ENCODE results near the gene MBIP.
"Not testable (repeated sequence)": the region's sequence is repeated elsewhere in the genome, so short reads cannot be mapped to it uniquely, and the experiment has no call there.

Gene MBIP

DNA sequence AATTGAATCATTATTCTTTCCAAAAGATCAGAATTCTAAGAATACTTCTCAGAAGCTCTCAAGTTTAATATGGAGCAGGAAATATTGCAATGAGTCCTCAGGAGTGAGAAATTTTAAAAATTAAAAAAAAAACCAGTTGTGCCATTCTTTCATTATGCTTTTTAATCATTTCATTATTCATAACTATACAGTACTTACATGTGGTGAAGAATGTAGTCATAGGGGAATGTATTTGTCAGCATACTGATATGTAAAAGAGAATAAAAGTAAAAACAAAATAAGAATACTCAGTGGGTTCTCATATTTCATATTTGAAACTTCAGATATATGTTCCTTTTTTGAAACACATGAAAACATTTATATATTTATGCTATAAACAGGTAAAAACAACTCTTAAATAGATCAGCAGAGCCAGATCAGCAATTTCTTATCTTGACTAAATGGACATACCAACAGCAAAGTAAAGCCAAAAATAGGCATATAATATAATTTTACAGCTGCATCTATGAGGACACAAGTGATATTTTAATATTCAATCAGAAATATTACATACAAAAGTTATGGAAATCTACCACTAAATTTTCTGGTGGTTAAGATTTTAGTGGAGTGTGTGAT is 19.9 kb upstream of the MBIP start:
- no peaks in the 10 kb centered on the region for H3K9me3 ChIP-seq (ENCODE audit: control insufficient read depth in 1 of 2, low read length in 2 of 2)
- H3K4me1 ChIP-seq (ENCODE audit: control insufficient read depth in 1 of 2, insufficient read depth in 2 of 2, low read length in 2 of 2): no peaks in the 10 kb centered on the region
- no peak overlapping the region for H3K27ac ChIP-seq (ENCODE audit: low read depth, low read length)

DNA sequence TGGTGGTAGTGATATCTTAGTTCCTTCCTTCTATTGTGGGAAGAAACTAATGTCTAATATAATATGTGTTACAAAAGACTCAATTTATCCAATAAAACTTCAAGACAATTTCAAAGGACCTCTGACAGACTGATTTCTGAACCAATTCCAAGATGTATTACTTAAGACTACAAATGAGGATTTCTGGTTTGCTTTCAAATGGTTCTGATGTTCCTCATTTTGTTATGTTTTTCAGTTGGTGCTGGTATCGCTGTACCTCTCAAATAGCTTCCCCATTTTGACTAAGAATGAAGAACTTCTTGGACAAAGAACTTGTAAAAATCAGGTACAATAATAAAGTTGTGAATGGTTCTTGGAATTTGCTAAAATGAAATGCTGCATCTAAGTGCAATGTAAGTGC is 19.4 kb upstream of the MBIP start:
- Histone ChIP-seq H3K9me3 (ENCODE audit: control insufficient read depth in 1 of 2, low read length in 2 of 2) (no peaks in the 10 kb centered on the region), H3K36me3 (ENCODE audit: control insufficient read depth in 1 of 2, insufficient read depth in 2 of 2, low read length in 2 of 2) (no peaks in the 10 kb centered on the region), H3K4me3 (ENCODE audit: low read depth in 1 of 2, low read length in 2 of 2) (no peak overlapping the region), H3K4me1 (ENCODE audit: control insufficient read depth in 1 of 2, insufficient read depth in 2 of 2, low read length in 2 of 2) (no peaks in the 10 kb centered on the region), H3K9ac (ENCODE audit: low read depth in 1 of 2, low read length in 2 of 2) (no peak overlapping the region), H3K27me3 (ENCODE audit: control insufficient read depth in 1 of 2, insufficient read depth in 2 of 2, low read length in 2 of 2) (no peaks in the 10 kb centered on the region), H3K27ac (ENCODE audit: low read depth, low read length) (no peak overlapping the region)

More for the DNA sequence above, 19.9 kb upstream of the MBIP start:
- H3K27me3 ChIP-seq (ENCODE audit: control insufficient read depth in 1 of 2, insufficient read depth in 2 of 2, low read length in 2 of 2): peaks cover 0 to under 1% of the 10 kb centered on the region in 2 donors
- no peak overlapping the region for H3K9ac ChIP-seq (ENCODE audit: low read depth in 1 of 2, low read length in 2 of 2)
- no peak overlapping the region for H3K4me3 ChIP-seq (ENCODE audit: low read depth in 1 of 2, low read length in 2 of 2)
- H3K36me3 ChIP-seq (ENCODE audit: control insufficient read depth in 1 of 2, insufficient read depth in 2 of 2, low read length in 2 of 2): no peaks in the 10 kb centered on the region

DNA sequence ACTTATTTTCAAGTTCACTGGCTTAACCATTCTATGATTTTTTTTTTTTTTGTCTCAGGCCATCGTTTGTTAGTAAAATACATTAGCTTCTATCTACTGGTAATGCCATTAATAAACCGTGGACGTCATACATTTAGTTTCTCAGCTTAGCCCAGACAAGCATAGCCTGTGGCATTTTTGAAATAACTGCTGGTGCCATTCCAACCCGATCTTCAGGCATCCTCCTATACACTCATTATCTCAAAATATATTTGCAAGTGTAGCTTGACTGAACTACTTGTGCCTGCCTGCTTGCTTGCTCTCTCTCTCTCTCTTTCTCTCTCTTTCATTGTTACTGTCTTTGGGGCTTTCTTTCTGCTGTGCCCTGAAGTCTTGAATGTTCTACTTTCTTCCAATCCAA is 12.7 kb upstream of the MBIP start:
- Histone ChIP-seq H3K27ac (ENCODE audit: low read depth, low read length) (no peak overlapping the region), H3K4me3 (ENCODE audit: low read depth in 1 of 2, low read length in 2 of 2) (no peak overlapping the region), H3K9me3 (ENCODE audit: control insufficient read depth in 1 of 2, low read length in 2 of 2) (no peaks in the 10 kb centered on the region), H3K4me1 (ENCODE audit: control insufficient read depth in 1 of 2, insufficient read depth in 2 of 2, low read length in 2 of 2) (no peaks in the 10 kb centered on the region), H3K27me3 (ENCODE audit: control insufficient read depth in 1 of 2, insufficient read depth in 2 of 2, low read length in 2 of 2) (peaks cover 0 to 8% of the 10 kb centered on the region in 2 donors), H3K9ac (ENCODE audit: low read depth in 1 of 2, low read length in 2 of 2) (no peak overlapping the region), H3K36me3 (ENCODE audit: control insufficient read depth in 1 of 2, insufficient read depth in 2 of 2, low read length in 2 of 2) (no peaks in the 10 kb centered on the region)

DNA sequence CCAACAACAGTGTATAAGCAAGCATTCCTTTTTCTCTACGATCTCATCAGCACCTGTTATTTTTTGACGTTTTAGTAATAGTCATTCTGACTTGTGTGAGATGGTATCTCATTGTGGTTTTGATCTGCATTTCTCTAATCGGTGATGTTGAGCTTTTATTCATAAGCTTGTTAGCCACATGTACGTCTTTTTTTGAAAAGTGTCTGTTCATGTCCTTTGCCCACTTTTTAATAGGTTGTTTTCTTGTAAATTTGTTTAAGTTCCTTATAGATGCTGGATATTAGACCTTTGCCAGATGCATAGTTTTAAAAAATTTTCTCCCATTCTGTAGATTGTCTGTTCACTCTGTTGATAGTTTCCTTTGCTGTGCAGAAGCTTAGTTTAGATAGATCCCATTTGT is 7.1 kb upstream of the MBIP start:
- H3K27me3 ChIP-seq (ENCODE audit: control insufficient read depth in 1 of 2, insufficient read depth in 2 of 2, low read length in 2 of 2); H3K4me3 ChIP-seq (ENCODE audit: low read depth in 1 of 2, low read length in 2 of 2); H3K27ac ChIP-seq (ENCODE audit: low read depth, low read length); H3K9me3 ChIP-seq (ENCODE audit: control insufficient read depth in 1 of 2, low read length in 2 of 2); H3K4me1 ChIP-seq (ENCODE audit: control insufficient read depth in 1 of 2, insufficient read depth in 2 of 2, low read length in 2 of 2); H3K9ac ChIP-seq (ENCODE audit: low read depth in 1 of 2, low read length in 2 of 2); H3K36me3 ChIP-seq (ENCODE audit: control insufficient read depth in 1 of 2, insufficient read depth in 2 of 2, low read length in 2 of 2): not testable (repeated sequence)

DNA sequence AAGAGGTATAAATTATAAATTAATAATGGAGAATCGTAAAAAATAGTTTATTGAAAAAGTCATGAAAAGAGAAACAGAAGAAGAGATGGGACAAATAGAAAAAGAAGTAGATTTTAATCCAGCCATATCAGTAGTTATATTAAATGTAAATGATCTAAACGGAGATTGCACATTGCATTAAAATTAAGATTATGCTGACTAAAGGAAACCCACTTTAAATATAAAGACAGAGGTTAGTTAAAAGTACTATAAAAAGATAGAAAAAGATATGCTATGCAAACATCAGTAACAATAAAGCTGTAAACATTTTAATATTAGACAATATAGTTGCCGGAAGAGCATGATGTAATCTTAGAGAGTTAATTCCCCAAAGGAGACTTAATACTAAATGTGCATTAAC is 5.4 kb upstream of the MBIP start:
- Histone ChIP-seq H3K27ac (ENCODE audit: low read depth, low read length) (no peak overlapping the region), H3K9ac (ENCODE audit: low read depth in 1 of 2, low read length in 2 of 2) (no peak overlapping the region), H3K4me1 (ENCODE audit: control insufficient read depth in 1 of 2, insufficient read depth in 2 of 2, low read length in 2 of 2) (no peaks in the 10 kb centered on the region), H3K4me3 (ENCODE audit: low read depth in 1 of 2, low read length in 2 of 2) (no peak overlapping the region), H3K36me3 (ENCODE audit: control insufficient read depth in 1 of 2, insufficient read depth in 2 of 2, low read length in 2 of 2) (no peaks in the 10 kb centered on the region), H3K9me3 (ENCODE audit: control insufficient read depth in 1 of 2, low read length in 2 of 2) (no peaks in the 10 kb centered on the region), H3K27me3 (ENCODE audit: control insufficient read depth in 1 of 2, insufficient read depth in 2 of 2, low read length in 2 of 2) (peaks cover 6 to 8% of the 10 kb centered on the region in 2 donors)

DNA sequence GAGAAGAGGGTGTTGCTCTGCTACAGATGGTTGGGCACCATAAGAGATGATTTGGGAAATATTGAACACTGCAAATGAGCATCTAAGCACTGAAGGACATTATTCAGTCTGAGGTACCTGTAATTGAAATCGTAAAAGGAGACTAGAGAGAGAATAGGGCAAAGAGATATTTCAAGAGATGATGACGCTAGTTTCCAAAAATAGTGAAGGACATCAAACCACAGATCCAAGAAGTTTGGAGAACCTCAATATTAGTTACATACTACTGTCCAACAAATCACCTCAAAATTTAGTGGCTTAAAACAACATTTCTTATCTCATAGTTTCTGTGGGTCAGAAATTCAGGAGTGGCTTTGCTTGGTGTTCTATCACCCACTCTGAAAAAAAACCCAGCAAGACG is 4.5 kb upstream of the MBIP start:
- H3K27me3 ChIP-seq (ENCODE audit: control insufficient read depth in 1 of 2, insufficient read depth in 2 of 2, low read length in 2 of 2): peaks cover 4 to 6% of the 10 kb centered on the region in 2 donors
- H3K4me3 ChIP-seq (ENCODE audit: low read depth in 1 of 2, low read length in 2 of 2): no peak overlapping the region
- no peak overlapping the region for H3K9ac ChIP-seq (ENCODE audit: low read depth in 1 of 2, low read length in 2 of 2)
- no peaks in the 10 kb centered on the region for H3K4me1 ChIP-seq (ENCODE audit: control insufficient read depth in 1 of 2, insufficient read depth in 2 of 2, low read length in 2 of 2)
- H3K27ac ChIP-seq (ENCODE audit: low read depth, low read length): no peak overlapping the region
- H3K36me3 ChIP-seq (ENCODE audit: control insufficient read depth in 1 of 2, insufficient read depth in 2 of 2, low read length in 2 of 2): no peaks in the 10 kb centered on the region
- H3K9me3 ChIP-seq (ENCODE audit: control insufficient read depth in 1 of 2, low read length in 2 of 2): no peaks in the 10 kb centered on the region

DNA sequence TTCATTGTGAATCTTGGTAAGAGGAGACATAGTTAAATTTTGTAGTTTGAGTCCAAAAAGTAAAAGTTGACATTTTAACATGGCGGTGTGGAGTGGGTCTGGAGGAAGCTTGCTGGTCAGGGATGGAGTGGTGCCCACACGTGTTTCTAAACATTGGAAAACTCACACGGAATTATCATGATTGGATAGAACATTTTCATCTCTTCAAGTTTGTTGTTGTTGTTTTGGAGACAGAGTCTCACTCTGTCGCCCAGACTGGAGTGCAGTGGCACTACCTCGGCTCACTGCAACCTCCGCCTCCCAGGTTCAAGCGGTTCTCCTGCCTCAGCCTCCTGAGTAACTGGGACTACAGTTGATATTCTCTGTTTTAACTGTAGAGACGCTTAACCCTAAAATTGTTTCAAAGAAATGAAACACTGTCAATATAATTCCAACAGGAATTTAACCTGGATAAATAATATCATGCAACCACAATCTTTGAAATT is 502 bp upstream of the MBIP start:
- Histone ChIP-seq H3K9ac (ENCODE audit: low read depth in 1 of 2, low read length in 2 of 2) (peak overlapping the region; percentile 16 to 96), H3K9me3 (ENCODE audit: control insufficient read depth in 1 of 2, low read length in 2 of 2) (no peaks in the 10 kb centered on the region), H3K27ac (ENCODE audit: low read depth, low read length) (no peak overlapping the region), H3K4me1 (ENCODE audit: control insufficient read depth in 1 of 2, insufficient read depth in 2 of 2, low read length in 2 of 2) (peaks cover 0 to 8% of the 10 kb centered on the region in 2 donors), H3K36me3 (ENCODE audit: control insufficient read depth in 1 of 2, insufficient read depth in 2 of 2, low read length in 2 of 2) (no peaks in the 10 kb centered on the region), H3K4me3 (ENCODE audit: low read depth in 1 of 2, low read length in 2 of 2) (peak overlapping the region; percentile 94 to 96), H3K27me3 (ENCODE audit: control insufficient read depth in 1 of 2, insufficient read depth in 2 of 2, low read length in 2 of 2) (peaks cover 0 to 6% of the 10 kb centered on the region in 2 donors)

DNA sequence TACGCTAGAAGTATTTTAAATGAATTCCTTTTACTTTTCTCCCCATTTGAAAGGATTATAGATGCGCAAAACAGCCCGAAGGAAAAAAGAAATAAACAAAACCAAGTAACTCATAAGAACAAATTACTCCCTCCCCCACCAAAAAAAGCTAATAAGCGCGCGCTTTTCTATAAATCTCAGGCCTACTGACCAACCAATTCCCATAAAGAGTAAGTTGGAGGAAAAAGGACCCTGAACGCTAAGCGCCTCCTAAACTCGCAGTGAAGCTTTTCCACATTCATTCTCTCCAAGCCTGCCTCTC is 588 bp downstream of the MBIP start:
- peak overlapping the region; percentile 95 to 96 for H3K9ac ChIP-seq (ENCODE audit: low read depth in 1 of 2, low read length in 2 of 2)
- H3K9me3 ChIP-seq (ENCODE audit: control insufficient read depth in 1 of 2, low read length in 2 of 2): no peaks in the 10 kb centered on the region
- no peaks in the 10 kb centered on the region for H3K36me3 ChIP-seq (ENCODE audit: control insufficient read depth in 1 of 2, insufficient read depth in 2 of 2, low read length in 2 of 2)
- H3K4me1 ChIP-seq (ENCODE audit: control insufficient read depth in 1 of 2, insufficient read depth in 2 of 2, low read length in 2 of 2): peaks cover 0 to 8% of the 10 kb centered on the region in 2 donors
- H3K27me3 ChIP-seq (ENCODE audit: control insufficient read depth in 1 of 2, insufficient read depth in 2 of 2, low read length in 2 of 2): peaks cover 0 to 6% of the 10 kb centered on the region in 2 donors
- peak overlapping the region; percentile 94 to 96 for H3K4me3 ChIP-seq (ENCODE audit: low read depth in 1 of 2, low read length in 2 of 2)
- H3K27ac ChIP-seq (ENCODE audit: low read depth, low read length): peak overlapping the region; percentile 78

DNA sequence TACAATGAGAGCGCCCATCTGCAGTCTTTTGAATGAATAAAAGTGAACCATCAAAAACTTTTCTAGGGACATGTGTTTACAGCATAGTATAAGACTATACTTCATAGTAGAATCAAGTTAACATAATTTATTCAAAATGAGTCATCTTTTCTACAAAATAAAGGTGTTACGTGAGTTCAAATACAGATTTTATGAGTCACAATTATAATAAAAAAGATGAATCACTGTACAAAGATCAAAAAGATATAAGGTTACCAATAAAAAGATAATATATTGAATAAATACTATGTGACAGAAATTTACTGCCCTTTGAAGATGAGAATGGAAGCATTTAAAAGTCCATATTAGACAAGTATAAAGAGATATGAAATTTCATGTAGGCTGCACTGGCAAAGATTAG is 2.8 kb downstream of the MBIP start:
- H3K36me3 ChIP-seq (ENCODE audit: control insufficient read depth in 1 of 2, insufficient read depth in 2 of 2, low read length in 2 of 2): no peaks in the 10 kb centered on the region
- no peaks in the 10 kb centered on the region for H3K27me3 ChIP-seq (ENCODE audit: control insufficient read depth in 1 of 2, insufficient read depth in 2 of 2, low read length in 2 of 2)
- no peak overlapping the region for H3K9ac ChIP-seq (ENCODE audit: low read depth in 1 of 2, low read length in 2 of 2)
- H3K4me3 ChIP-seq (ENCODE audit: low read depth in 1 of 2, low read length in 2 of 2): no peak overlapping the region
- no peaks in the 10 kb centered on the region for H3K9me3 ChIP-seq (ENCODE audit: control insufficient read depth in 1 of 2, low read length in 2 of 2)
- H3K4me1 ChIP-seq (ENCODE audit: control insufficient read depth in 1 of 2, insufficient read depth in 2 of 2, low read length in 2 of 2): peaks cover 0 to 8% of the 10 kb centered on the region in 2 donors
- no peak overlapping the region for H3K27ac ChIP-seq (ENCODE audit: low read depth, low read length)

DNA sequence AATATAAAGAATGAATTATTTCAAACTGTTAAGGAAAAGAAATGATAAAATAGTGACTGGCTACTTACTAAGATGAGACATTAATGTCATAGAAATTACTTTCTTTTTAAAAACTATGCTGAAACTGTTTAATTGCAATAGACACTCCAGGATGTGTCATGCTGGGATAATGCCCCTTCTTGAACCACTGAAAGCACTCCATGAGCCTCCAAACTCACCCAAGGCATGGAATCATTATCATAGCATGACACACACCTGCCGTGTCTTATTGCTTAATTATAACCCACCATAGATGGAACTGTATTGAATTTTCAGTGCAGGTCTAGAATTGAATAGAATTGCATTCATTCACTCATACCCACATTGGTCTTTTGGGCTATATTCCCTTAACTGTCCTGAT is 4.3 kb downstream of the MBIP start:
- Histone ChIP-seq H3K4me3 (ENCODE audit: low read depth in 1 of 2, low read length in 2 of 2) (no peak overlapping the region), H3K9me3 (ENCODE audit: control insufficient read depth in 1 of 2, low read length in 2 of 2) (no peaks in the 10 kb centered on the region), H3K36me3 (ENCODE audit: control insufficient read depth in 1 of 2, insufficient read depth in 2 of 2, low read length in 2 of 2) (peaks cover 0 to 5% of the 10 kb centered on the region in 2 donors), H3K27me3 (ENCODE audit: control insufficient read depth in 1 of 2, insufficient read depth in 2 of 2, low read length in 2 of 2) (no peaks in the 10 kb centered on the region), H3K9ac (ENCODE audit: low read depth in 1 of 2, low read length in 2 of 2) (no peak overlapping the region), H3K27ac (ENCODE audit: low read depth, low read length) (no peak overlapping the region), H3K4me1 (ENCODE audit: control insufficient read depth in 1 of 2, insufficient read depth in 2 of 2, low read length in 2 of 2) (peaks cover 0 to 8% of the 10 kb centered on the region in 2 donors)

Measured in duodenal mucosa (tissue), 2 donors.